Upper lobe of left lung (tissue), 6 donors: ENCODE data around the gene NAA11. TPM values are rescaled to one million over a fixed set of nuclear protein-coding genes. Genes with fewer than 3 reads are reported as not detected.
"Not testable (repeated sequence)": the region's sequence is repeated elsewhere in the genome, so short reads cannot be mapped to it uniquely, and the experiment has no call there.

Source experiments
- ATAC-seq, 2 donors: fragments of 200-7000 bp; cut with Tn5 transposase; one replicate each; pipeline ENCODE4 v1.9.1; 2022; ENCODE audit warnings: mild to moderate bottlenecking in 2 of 2, moderate library complexity in 2 of 2; ENCODE audit not compliant: low FRiP score in 2 of 2
- DNase-seq, 2 donors: peaks; one replicate each; pipeline ENCODE4 v3.0.0-alpha.2; 2019 to 2020
- H3K27ac ChIP-seq, 4 donors: fragments of 200-600 bp; sonication (generic); one replicate each; pipeline ENCODE4 v1.5.1; 2016 to 2019
- H3K27me3 ChIP-seq, 4 donors: fragments of 200-600 bp; sonication (generic); one replicate each; pipeline ENCODE4 v1.5.1; 2017 to 2019
- H3K36me3 ChIP-seq, 4 donors: fragments of 200-600 bp; sonication (generic); one replicate each; pipeline ENCODE4 v1.5.1; 2016 to 2019
- H3K4me1 ChIP-seq, 4 donors: fragments of 200-600 bp; sonication (generic); one replicate each; pipeline ENCODE4 v1.5.1; 2018 to 2019
- H3K4me3 ChIP-seq, 4 donors: fragments of 200-600 bp; sonication (generic); one replicate each; pipeline ENCODE4 v1.5.1; 2017 to 2019; ENCODE audit warnings: mild to moderate bottlenecking in 2 of 4, moderate library complexity in 1 of 4
- H3K9me3 ChIP-seq, 4 donors: fragments of 200-600 bp; sonication (generic); one replicate each; pipeline ENCODE4 v1.5.1; 2018 to 2019
- CTCF ChIP-seq, 6 experiments: fragments of 450-650 bp in 4 of 6; fragments of 200-600 bp in 2 of 6; sonication (generic) in 2 of 6; IDR thresholded peaks; one replicate each; pipeline ENCODE4 v1.5.1; 2016 to 2019; ENCODE audit warnings: antibody characterized with exemption in 6 of 6
- EP300 ChIP-seq, 4 donors: sonication (generic); formaldehyde crosslinking; IDR thresholded peaks; one replicate each; pipeline ENCODE4 v1.5.1; 2017; ENCODE audit warnings: antibody characterized with exemption in 4 of 4, control low read depth in 2 of 4
- POLR2A ChIP-seq, 4 donors: fragments of 450-650 bp; IDR thresholded peaks; one replicate each; pipeline ENCODE4 v1.5.1; 2016 to 2017; ENCODE audit warnings: antibody characterized with exemption in 4 of 4, mild to moderate bottlenecking in 2 of 4
- POLR2AphosphoS5 ChIP-seq, 2 donors: sonication (generic); formaldehyde crosslinking; IDR thresholded peaks; one replicate each; pipeline ENCODE4 v1.5.1; 2017; ENCODE audit warnings: antibody characterized with exemption in 2 of 2
- WGBS, 2 donors: methylation state at CpG; one replicate each; pipeline ENCODE4 v1.1.5; 2017 to 2018; 5-methylcytosine and 5-hydroxymethylcytosine counted together
- total RNA-seq, 6 donors: library from RNA; depleted of rRNA in 4 of 6; stranded (reverse); fragments of >200 nt in 4 of 6; gene quantifications; one replicate each; pipeline versions ENCODE4 v1.1.0 to v1.2.1, GENCODE V29; 2016 to 2021
- donor health status: DM: no; HTN: no; CAD: no; lungs with moderate emphysema.
- donor health status: DM: no; HTN: yes; CAD: no; lungs with severe emphysema.

The NAA11 gene
- total RNA-seq, 6 donors from 2014 or later: not detected

DNA sequence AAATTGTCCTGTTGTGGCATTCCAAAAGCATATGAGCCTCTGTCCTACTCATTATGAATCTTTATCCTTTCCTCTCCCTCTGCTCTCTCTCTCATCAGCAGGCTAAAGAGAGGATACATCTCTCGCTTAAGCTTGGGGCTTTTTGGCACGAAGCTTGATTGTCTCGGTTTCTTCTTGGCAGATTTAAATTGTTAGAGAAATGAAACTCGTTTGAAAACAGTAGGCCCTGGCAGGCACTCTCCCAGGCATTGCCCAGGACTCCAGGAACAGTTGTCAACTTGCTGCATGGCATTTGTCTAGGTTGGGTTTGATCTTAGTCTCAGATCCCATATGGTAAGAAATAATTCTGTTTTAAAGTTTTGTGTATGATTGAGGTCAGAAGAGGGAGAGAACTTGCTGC lies 35.5 kb downstream of the NAA11 start:
- no peak for TF ChIP-seq POLR2A (IDR thresholded peaks at IDR 0.05)
- no peak for TF ChIP-seq EP300 (IDR thresholded peaks at IDR 0.05)
- no peak for TF ChIP-seq POLR2AphosphoS5 (IDR thresholded peaks at IDR 0.05)
- no peak for TF ChIP-seq CTCF (IDR thresholded peaks at IDR 0.05)
- ATAC-seq (no peak), DNase-seq (no peak)
- Histone ChIP-seq H3K27ac (no peak overlapping the region), H3K9me3 (no peaks in the 10 kb centered on the region), H3K27me3 (no peaks in the 10 kb centered on the region), H3K4me1 (no peaks in the 10 kb centered on the region), H3K4me3 (no peak overlapping the region), H3K36me3 (no peaks in the 10 kb centered on the region)
- 62 to 73% methylated on average over 4 of the region's 4 CpGs for WGBS, 2 donors

DNA sequence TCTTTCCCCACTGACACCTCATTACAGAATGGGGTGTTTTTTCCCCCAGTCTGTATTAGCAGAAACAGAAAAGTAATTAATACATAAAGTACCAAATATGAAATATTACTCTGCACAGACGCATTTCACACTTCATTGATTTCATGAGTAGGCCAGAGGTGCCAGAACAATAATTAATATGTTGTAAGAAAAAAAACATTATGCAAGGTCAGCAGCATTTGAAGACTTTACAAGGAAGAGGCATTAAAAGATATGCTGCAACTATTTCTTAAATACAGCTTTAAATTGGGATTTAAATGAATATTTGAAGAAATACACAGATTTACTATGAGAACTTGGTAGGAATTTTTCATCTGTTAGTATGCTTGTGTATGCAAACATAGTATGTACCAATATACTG lies 37.7 kb downstream of the NAA11 start:
- H3K27ac ChIP-seq: no peak overlapping the region
- TF ChIP-seq POLR2A (IDR thresholded peaks at IDR 0.05) (no peak), CTCF (IDR thresholded peaks at IDR 0.05) (no peak), POLR2AphosphoS5 (IDR thresholded peaks at IDR 0.05) (no peak), EP300 (IDR thresholded peaks at IDR 0.05) (no peak)
- H3K4me1 ChIP-seq: no peaks in the 10 kb centered on the region
- DNase-seq: no peak
- no peak overlapping the region for H3K4me3 ChIP-seq
- WGBS, 2 donors: 69 to 83% methylated on average over 1 of the region's 1 CpG
- no peaks in the 10 kb centered on the region for H3K9me3 ChIP-seq
- ATAC-seq: no peak
- H3K36me3 ChIP-seq: no peaks in the 10 kb centered on the region
- H3K27me3 ChIP-seq: no peaks in the 10 kb centered on the region

DNA sequence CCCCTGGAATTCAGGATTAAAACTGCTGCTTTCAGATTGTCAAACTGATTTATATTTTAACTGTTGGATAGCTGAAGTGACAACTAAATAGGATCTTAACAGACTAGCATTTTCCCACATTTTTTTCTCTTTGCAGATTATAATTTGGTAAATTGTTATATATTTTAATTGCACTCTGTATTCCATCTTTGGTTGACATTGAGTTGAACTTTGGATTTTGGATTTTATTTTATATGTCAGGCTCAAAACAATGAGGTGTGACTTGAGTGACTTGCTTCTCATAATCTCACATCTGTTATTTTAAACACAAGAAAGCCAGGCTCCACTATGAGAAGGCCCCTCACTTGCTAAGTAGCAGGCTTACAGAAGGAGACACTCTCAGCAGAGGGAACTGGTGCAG lies 38.1 kb downstream of the NAA11 start:
- Histone ChIP-seq H3K27ac (no peak overlapping the region), H3K4me1 (no peaks in the 10 kb centered on the region), H3K27me3 (no peaks in the 10 kb centered on the region), H3K4me3 (no peak overlapping the region), H3K9me3 (no peaks in the 10 kb centered on the region), H3K36me3 (no peaks in the 10 kb centered on the region)
- ATAC-seq (no peak), DNase-seq (no peak)
- no peak for TF ChIP-seq POLR2A (IDR thresholded peaks at IDR 0.05)
- TF ChIP-seq CTCF (IDR thresholded peaks at IDR 0.05): no peak
- no peak for TF ChIP-seq EP300 (IDR thresholded peaks at IDR 0.05)
- TF ChIP-seq POLR2AphosphoS5 (IDR thresholded peaks at IDR 0.05): no peak

DNA sequence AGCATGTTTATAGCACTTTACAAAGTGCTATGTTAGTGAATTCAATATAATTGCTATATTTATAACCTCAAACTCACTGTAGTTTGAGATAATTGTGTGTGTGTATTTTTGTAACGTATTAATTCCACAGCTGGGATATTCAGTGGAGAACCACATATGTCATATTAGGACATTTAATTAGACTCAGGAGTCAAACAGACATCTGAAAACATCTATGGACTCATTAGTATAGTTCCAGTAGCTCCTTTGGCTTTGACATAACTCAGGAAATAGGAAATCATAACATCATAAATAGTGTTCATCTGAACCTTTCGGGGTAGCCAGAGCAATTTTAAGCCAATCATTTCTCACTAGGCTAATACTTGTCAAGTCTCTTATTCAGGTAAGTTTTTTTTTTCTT lies 38.8 kb downstream of the NAA11 start:
- no peaks in the 10 kb centered on the region for H3K27me3 ChIP-seq
- TF ChIP-seq POLR2A (IDR thresholded peaks at IDR 0.05) (no peak), EP300 (IDR thresholded peaks at IDR 0.05) (no peak), POLR2AphosphoS5 (IDR thresholded peaks at IDR 0.05) (no peak), CTCF (IDR thresholded peaks at IDR 0.05) (no peak)
- 67 to 68% methylated on average over 2 of the region's 2 CpGs for WGBS, 2 donors
- ATAC-seq: no peak
- no peaks in the 10 kb centered on the region for H3K9me3 ChIP-seq
- no peak overlapping the region for H3K4me3 ChIP-seq
- H3K27ac ChIP-seq: no peak overlapping the region
- H3K4me1 ChIP-seq: no peaks in the 10 kb centered on the region
- DNase-seq: no peak
- no peaks in the 10 kb centered on the region for H3K36me3 ChIP-seq

DNA sequence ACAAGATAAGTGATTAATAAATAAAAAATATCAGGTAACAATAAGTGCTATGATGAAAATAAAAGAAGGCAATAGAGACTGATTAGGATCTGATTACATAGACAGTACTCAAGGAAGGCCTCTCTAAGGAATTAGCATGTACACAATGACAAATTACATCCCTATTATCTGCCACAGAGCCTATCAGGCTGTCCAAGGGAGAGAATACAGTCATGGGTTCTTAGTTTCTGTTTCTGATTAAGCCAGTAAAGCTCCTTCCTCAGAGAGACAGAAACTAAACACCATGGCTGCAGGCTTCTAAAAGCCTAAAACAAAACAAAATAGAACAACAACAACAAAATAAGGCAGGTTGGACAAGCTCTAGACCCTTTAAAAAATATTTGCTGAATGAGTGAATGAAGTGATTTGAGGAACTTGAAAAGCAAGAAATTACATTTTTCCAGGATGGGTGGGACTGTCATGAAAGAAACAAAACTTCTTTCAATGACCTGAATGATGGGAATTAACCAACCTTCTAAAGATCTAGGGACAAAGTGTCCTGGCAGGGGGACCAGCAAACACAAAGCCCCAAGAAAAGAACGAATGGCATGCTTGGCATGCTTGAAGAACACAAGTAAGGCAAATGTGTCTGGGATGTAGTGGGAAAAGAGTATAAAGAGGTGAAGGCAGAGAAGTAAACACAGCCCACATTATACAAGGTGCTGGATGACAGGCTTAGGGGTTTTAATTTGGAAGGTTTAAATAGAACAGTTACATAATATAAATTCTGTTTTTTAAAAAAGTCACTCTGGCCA lies 44.1 kb downstream of the NAA11 start:
- no peak for DNase-seq
- 29 to 35% methylated on average over 1 of the region's 1 CpG for WGBS, 2 donors
- Histone ChIP-seq H3K4me1 (peaks cover 0 to 4% (median 0%) of the 10 kb centered on the region in 4 donors), H3K36me3 (no peaks in the 10 kb centered on the region), H3K9me3 (no peaks in the 10 kb centered on the region), H3K4me3 (no peak overlapping the region), H3K27me3 (no peaks in the 10 kb centered on the region), H3K27ac (no peak overlapping the region)
- no peak for ATAC-seq
- TF ChIP-seq CTCF (IDR thresholded peaks at IDR 0.05) (no peak), POLR2A (IDR thresholded peaks at IDR 0.05) (no peak), POLR2AphosphoS5 (IDR thresholded peaks at IDR 0.05) (no peak), EP300 (IDR thresholded peaks at IDR 0.05) (no peak)

GRCh38 chr4:79277467-79277866 lies 48.4 kb downstream of the NAA11 start:
- not testable (repeated sequence) for ATAC-seq, H3K9me3 ChIP-seq, H3K36me3 ChIP-seq, H3K27ac ChIP-seq, H3K27me3 ChIP-seq, H3K4me1 ChIP-seq, DNase-seq, H3K4me3 ChIP-seq
- WGBS, 2 donors: 96 to 97% methylated on average over 7 of the region's 7 CpGs
